IMR-90 (cell line): ENCODE measurements around the gene DAAM2. TPM values are rescaled to one million over a fixed set of nuclear protein-coding genes. Genes with fewer than 3 reads are reported as not detected.

Source experiments
- ATAC-seq: fragments of 200-7000 bp; cut with Tn5 transposase; 2 replicates; pipeline ENCODE4 v1.9.1; 2020; ENCODE audit warnings: low read depth, mild to moderate bottlenecking, moderate library complexity
- BruUV-seq: library from RNA; stranded (reverse); fragments of 400-500 nt; replicated peaks from 2 replicates; lab custom pipeline; 2021; lab: Mats Ljungman, UMichigan
- CTCF ChIA-PET: fragments of 300-600 bp; formaldehyde crosslinking; extraction: SDS; loops from one replicate; lab custom pipeline; 2021; ENCODE audit warnings: antibody characterized with exemption; lab: Yijun Ruan, JAX
- POLR2A ChIA-PET: fragments of 300-600 bp; sonication (Branson Sonifier 250); formaldehyde crosslinking; loops from one replicate; lab custom pipeline; 2022; ENCODE audit warnings: antibody characterized with exemption; ENCODE audit not compliant: unreplicated experiment; lab: Charles Lee
- DNase-seq: peaks from one replicate; pipeline ENCODE4 v3.0.0; 2013
- H2AFZ ChIP-seq: replicated peaks from 2 replicates; pipeline ENCODE3; 2013; ENCODE audit warnings: low read length, mild to moderate bottlenecking; ENCODE audit not compliant: poor library complexity
- H2AK5ac ChIP-seq: 2 replicates; pipeline ENCODE4 v1.6.1; 2013; ENCODE audit warnings: low read depth, low read length, inconsistent platforms
- H2AK9ac ChIP-seq: replicated peaks from 2 replicates; pipeline ENCODE3; 2013; ENCODE audit warnings: mild to moderate bottlenecking, low read depth, low read length, moderate library complexity; ENCODE audit not compliant: poor library complexity
- H2BK120ac ChIP-seq: 2 replicates; pipeline ENCODE4 v1.6.1; 2013; ENCODE audit warnings: low read depth, low read length, inconsistent platforms
- H2BK15ac ChIP-seq: 3 replicates; pipeline ENCODE4 v1.6.1; 2013; ENCODE audit warnings: low read depth, low read length, inconsistent platforms
- H2BK20ac ChIP-seq: 2 replicates; pipeline ENCODE4 v1.6.1; 2013; ENCODE audit warnings: low read depth, mild to moderate bottlenecking, inconsistent platforms, low read length, moderate library complexity
- H2BK5ac ChIP-seq: 2 replicates; pipeline ENCODE4 v1.6.1; 2013; ENCODE audit warnings: mild to moderate bottlenecking, low read depth, low read length, inconsistent platforms; ENCODE audit not compliant: poor library complexity, severe bottlenecking
- H3K14ac ChIP-seq: replicated peaks from 2 replicates; pipeline ENCODE4 v1.6.1; 2013; ENCODE audit warnings: low read depth, low read length, inconsistent platforms
- H3K18ac ChIP-seq: 2 replicates; pipeline ENCODE4 v1.6.1; 2013; ENCODE audit warnings: low read depth, low read length, control low read depth
- H3K23ac ChIP-seq: 2 replicates; pipeline ENCODE4 v1.6.1; 2013; ENCODE audit warnings: low read depth, low read length, inconsistent platforms
- H3K27ac ChIP-seq: 2 replicates; pipeline ENCODE4 v1.5.1; 2013; ENCODE audit warnings: mild to moderate bottlenecking, control low read depth, low read length; ENCODE audit not compliant: insufficient read depth
- H3K27me3 ChIP-seq: 2 replicates; pipeline ENCODE4 v1.6.1; 2013; ENCODE audit warnings: low read length; ENCODE audit not compliant: control insufficient read depth, insufficient read depth
- H3K36me3 ChIP-seq: 2 replicates; pipeline ENCODE4 v1.6.1; 2013; ENCODE audit warnings: low read length, mixed read lengths; ENCODE audit not compliant: control insufficient read depth, insufficient read depth
- H3K4ac ChIP-seq: 2 replicates; pipeline ENCODE4 v1.6.1; 2013; ENCODE audit warnings: low read depth, low read length, inconsistent platforms
- H3K4me1 ChIP-seq: 2 replicates; pipeline ENCODE4 v1.6.1; 2013; ENCODE audit warnings: low read length, mixed read lengths; ENCODE audit not compliant: control insufficient read depth, insufficient read depth
- H3K4me2 ChIP-seq: 2 replicates; pipeline ENCODE4 v1.6.1; 2013; ENCODE audit warnings: low read depth, mild to moderate bottlenecking, control low read depth, low read length, moderate library complexity
- H3K4me3 ChIP-seq: 2 replicates; pipeline ENCODE4 v1.5.1; 2013; ENCODE audit warnings: low read depth, mild to moderate bottlenecking, control low read depth, low read length, moderate library complexity; ENCODE audit not compliant: insufficient read depth
- H3K56ac ChIP-seq: 2 replicates; pipeline ENCODE4 v1.6.1; 2013; ENCODE audit warnings: low read length, inconsistent platforms; ENCODE audit not compliant: insufficient read depth; ENCODE audit errors: extremely low read depth
- H3K79me1 ChIP-seq, 2 experiments: 2 replicates each; pipeline ENCODE4 v1.6.1; 2013; ENCODE audit warnings: low read length in 2 of 2, inconsistent platforms in 1 of 2, low read depth in 1 of 2
- H3K9ac ChIP-seq: 2 replicates; pipeline ENCODE4 v1.6.1; 2013; ENCODE audit warnings: low read depth, low read length, control low read depth
- H3K9me1 ChIP-seq: 2 replicates; pipeline ENCODE4 v1.6.1; 2013; ENCODE audit warnings: low read length, inconsistent platforms; ENCODE audit not compliant: insufficient read depth
- H3K9me3 ChIP-seq: 2 replicates; pipeline ENCODE4 v1.6.1; 2013; ENCODE audit warnings: low read length; ENCODE audit not compliant: control insufficient read depth, insufficient read depth
- H4K20me1 ChIP-seq: 2 replicates; pipeline ENCODE4 v1.6.1; 2013; ENCODE audit warnings: low read length, inconsistent platforms; ENCODE audit not compliant: insufficient read depth
- H4K5ac ChIP-seq: 2 replicates; pipeline ENCODE4 v1.6.1; 2013; ENCODE audit warnings: mild to moderate bottlenecking, low read depth, low read length, control low read depth
- H4K8ac ChIP-seq, 2 experiments: 2 replicates each; pipeline ENCODE4 v1.6.1; 2013; ENCODE audit warnings: low read depth in 2 of 2, low read length in 2 of 2, control low read depth in 1 of 2, inconsistent platforms in 1 of 2
- H4K91ac ChIP-seq: 2 replicates; pipeline ENCODE4 v1.6.1; 2013; ENCODE audit warnings: low read depth, low read length, inconsistent platforms; ENCODE audit not compliant: insufficient read depth
- FOS ChIP-seq: fragments of 150-350 bp; IDR thresholded peaks from 2 replicates; pipeline ENCODE4 v1.6.1; 2016; ENCODE audit warnings: low read depth, low read length
- MXI1 ChIP-seq: IDR thresholded peaks from 2 replicates; pipeline ENCODE4 v1.6.1; 2012; ENCODE audit warnings: low read depth, mild to moderate bottlenecking, low read length, moderate library complexity, borderline replicate concordance
- NFE2L2 ChIP-seq: fragments of 150-350 bp; IDR thresholded peaks from 2 replicates; pipeline ENCODE4 v1.6.1; 2016; ENCODE audit warnings: low read depth, mild to moderate bottlenecking, low read length
- POLR2A ChIP-seq: IDR thresholded peaks from 2 replicates; pipeline ENCODE4 v1.6.1; 2012; ENCODE audit warnings: mild to moderate bottlenecking, low read depth, low read length
- RAD21 ChIP-seq: IDR thresholded peaks from 2 replicates; pipeline ENCODE4 v1.6.1; 2012; ENCODE audit warnings: low read length, improper control_type of control experiment
- RCOR1 ChIP-seq: IDR thresholded peaks from 2 replicates; pipeline ENCODE4 v1.6.1; 2012; ENCODE audit warnings: mild to moderate bottlenecking, low read length, improper control_type of control experiment; ENCODE audit not compliant: insufficient replicate concordance
- RFX5 ChIP-seq: IDR thresholded peaks from 2 replicates; pipeline ENCODE4 v1.8.0; 2012; ENCODE audit warnings: low read depth, mild to moderate bottlenecking, low read length, moderate library complexity
- USF2 ChIP-seq: fragments of 150-350 bp; IDR thresholded peaks from 2 replicates; pipeline ENCODE4 v1.6.1; 2017; ENCODE audit warnings: mild to moderate bottlenecking, antibody characterized with exemption, low read length, low read depth
- WGBS, 2 experiments: methylation state at CpG; one replicate each; pipeline versions ENCODE4 v1.1.5 to v1.1.7; 2013; ENCODE audit warnings: missing lambda C conversion rate in 2 of 2; ENCODE audit not compliant: insufficient read length in 1 of 2; ENCODE audit errors: extremely low coverage in 2 of 2; 5-methylcytosine and 5-hydroxymethylcytosine counted together
- dilution Hi-C: fragments of 300-500 bp; cut with HindIII; formaldehyde crosslinking; loops from one replicate; pipeline ENCODE4 v1.14.3; 2018; ENCODE audit warnings: low sequenced_read_pairs; ENCODE audit not compliant: unreplicated experiment
- in situ Hi-C: fragments of 300-500 bp; cut with MboI; formaldehyde crosslinking; loops from 3 replicates; pipeline ENCODE4 v1.14.3; 2019; ENCODE audit warnings: low sequenced_read_pairs, inconsistent platforms, mixed read lengths
- intact Hi-C: fragments of 100-400 bp; cut with micrococcal nuclease; formaldehyde crosslinking; loops from 2 replicates; pipeline ENCODE4 v1.10.0; 2022
- polyA plus RNA-seq, 3 experiments: library from polyadenylated mRNA; depleted of rRNA; stranded (reverse); fragments of >200 nt; gene quantifications; 2 replicates each; pipeline ENCODE4 v1.2.3, GENCODE V29; 2012; ENCODE audit warnings: low replicate concordance in 1 of 3
- total RNA-seq: library from RNA; depleted of rRNA; stranded (reverse); fragments of >200 nt; gene quantifications from 2 replicates; pipeline ENCODE4 v1.2.3, GENCODE V29; 2012

The DAAM2 gene
- total and polyA plus RNA-seq, 2 of the 4 experiments (the other 2 are of a cell fraction), result 11.2 to 12.9 TPM

GRCh38 chr6:39834278-39834677, 42.1 kb downstream of the DAAM2 start:
- H3K14ac ChIP-seq, result no peak overlapping the region
- H3K18ac ChIP-seq, result no peak overlapping the region
- H2BK20ac ChIP-seq, result no peak overlapping the region
- 90% methylated on average over 2 of the region's 4 CpGs; no CpG with 5 or more reads in 1 of the 2 experiments for WGBS, 2 experiments
- no peak overlapping the region for H2BK120ac ChIP-seq
- ATAC-seq (no peak), DNase-seq (no peak)
- peaks cover 0 to 6% of the 10 kb centered on the region in 2 experiments; a peak in 1 of 4 replicates for H3K79me1 ChIP-seq
- H3K27ac ChIP-seq, result no peak overlapping the region
- H3K56ac ChIP-seq, result no peak overlapping the region
- no peaks in the 10 kb centered on the region; the same call in 1 of the 2 replicates for H4K20me1 ChIP-seq
- BruUV-seq, result no TSS peak
- H4K5ac ChIP-seq, result no peak overlapping the region
- H3K4ac ChIP-seq, result no peak overlapping the region
- H2AFZ ChIP-seq, result no peak overlapping the region
- in situ Hi-C loops (no loop called here), intact Hi-C loops (no loop called here), dilution Hi-C loops (no loop called here)
- no peak overlapping the region for H4K8ac ChIP-seq
- TF ChIP-seq POLR2A, result no peak
- no peak for TF ChIP-seq NFE2L2
- no peak for TF ChIP-seq MXI1
- TF ChIP-seq USF2, result no peak
- no peak for TF ChIP-seq FOS
- TF ChIP-seq RAD21, result no peak
- TF ChIP-seq RFX5, result no peak
- no peak for TF ChIP-seq RCOR1
- no peak overlapping the region for H2AK5ac ChIP-seq
- ChIA-PET POLR2A (no interaction called here), CTCF (interaction anchor here (0.8 kb wide), 1 partner anchor 31 kb away, joined by 3 read pairs; no protein-coding TSS in a partner anchor)
- no peak overlapping the region for H2BK15ac ChIP-seq
- H3K9me3 ChIP-seq, result no peaks in the 10 kb centered on the region
- peaks cover 17% of the 10 kb centered on the region for H3K4me1 ChIP-seq
- H2AK9ac ChIP-seq, result no peak overlapping the region
- H3K9me1 ChIP-seq, result 0 out of 2 replicates have a peak, but pooled peaks cover 8% of the 10 kb centered on the region
- H3K36me3 ChIP-seq, result no peaks in the 10 kb centered on the region
- no peak overlapping the region for H3K9ac ChIP-seq
- no peak overlapping the region for H3K4me2 ChIP-seq
- H3K4me3 ChIP-seq, result no peak overlapping the region
- H3K23ac ChIP-seq, result no peak overlapping the region
- H3K27me3 ChIP-seq, result no peaks in the 10 kb centered on the region
- H4K91ac ChIP-seq, result no peak overlapping the region
- no peak overlapping the region for H2BK5ac ChIP-seq
